ENCODE measurements around the gene PPP1R3G.

DNA sequence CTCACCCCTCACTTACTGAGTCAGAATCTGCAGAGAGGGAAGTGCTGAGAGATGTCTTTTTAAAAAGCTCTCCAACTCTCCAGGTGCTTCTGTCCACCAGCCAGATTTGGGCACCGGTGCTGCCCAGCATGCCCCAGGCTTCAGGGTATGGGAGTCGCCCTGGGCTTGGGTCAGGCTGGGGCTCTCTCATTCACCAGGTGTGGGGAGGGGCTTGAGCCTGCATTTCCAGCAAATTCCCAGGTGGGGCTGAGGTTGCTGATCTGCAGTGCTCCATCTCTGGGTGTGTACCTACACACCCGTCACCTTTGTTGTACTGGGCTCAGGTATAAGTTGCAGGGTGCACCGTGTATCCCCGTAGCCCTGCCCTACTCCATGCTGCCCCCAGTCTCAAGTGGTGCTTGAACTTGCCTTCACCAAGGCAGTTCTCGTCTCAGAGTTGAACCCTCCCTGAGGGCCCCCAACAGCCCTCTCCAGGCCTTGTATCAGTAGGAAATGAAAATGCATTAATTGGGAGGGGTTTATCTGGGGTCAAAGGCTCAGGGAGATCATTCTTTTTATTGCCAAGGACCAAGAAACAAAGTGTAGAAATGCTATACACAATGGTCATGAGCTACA lies 23.5 kb downstream of the PPP1R3G start:
- no peak for TF ChIP-seq EZH2 (IDR thresholded peaks at IDR 0.05; ENCODE audit: low read length)
- TF ChIP-seq, protein P1, sequence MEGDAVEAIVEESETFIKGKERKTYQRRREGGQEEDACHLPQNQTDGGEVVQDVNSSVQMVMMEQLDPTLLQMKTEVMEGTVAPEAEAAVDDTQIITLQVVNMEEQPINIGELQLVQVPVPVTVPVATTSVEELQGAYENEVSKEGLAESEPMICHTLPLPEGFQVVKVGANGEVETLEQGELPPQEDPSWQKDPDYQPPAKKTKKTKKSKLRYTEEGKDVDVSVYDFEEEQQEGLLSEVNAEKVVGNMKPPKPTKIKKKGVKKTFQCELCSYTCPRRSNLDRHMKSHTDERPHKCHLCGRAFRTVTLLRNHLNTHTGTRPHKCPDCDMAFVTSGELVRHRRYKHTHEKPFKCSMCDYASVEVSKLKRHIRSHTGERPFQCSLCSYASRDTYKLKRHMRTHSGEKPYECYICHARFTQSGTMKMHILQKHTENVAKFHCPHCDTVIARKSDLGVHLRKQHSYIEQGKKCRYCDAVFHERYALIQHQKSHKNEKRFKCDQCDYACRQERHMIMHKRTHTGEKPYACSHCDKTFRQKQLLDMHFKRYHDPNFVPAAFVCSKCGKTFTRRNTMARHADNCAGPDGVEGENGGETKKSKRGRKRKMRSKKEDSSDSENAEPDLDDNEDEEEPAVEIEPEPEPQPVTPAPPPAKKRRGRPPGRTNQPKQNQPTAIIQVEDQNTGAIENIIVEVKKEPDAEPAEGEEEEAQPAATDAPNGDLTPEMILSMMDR (optimal IDR thresholded peaks at IDR 0.05 in 1 of 3, IDR thresholded peaks at IDR 0.05 in 1 of 3, conservative IDR thresholded peaks at IDR 0.05 in 1 of 3; ENCODE audit: extremely low read depth in 1 of 3, insufficient read depth in 2 of 3, low read length in 3 of 3) = no peak

Measured in keratinocyte (primary cell).